ENCODE results near the gene KLF7. TPM values are rescaled to one million over a fixed set of nuclear protein-coding genes. Genes with fewer than 3 reads are reported as not detected.
A peak's percentile ranks its signal among the peaks of the same experiment; 100 is the strongest.

The KLF7 gene
- total RNA-seq, 2 experiments from 2014 or later, result 90.1 to 96.9 TPM

- no peaks in the 10 kb centered on the region for H3K27me3 ChIP-seq (ENCODE audit: control insufficient read depth in 1 of 2, insufficient read depth in 2 of 2, low read length in 2 of 2)
- intact Hi-C loops (cut with DNase I, micrococcal nuclease), result no loop called here
- no peaks in the 10 kb centered on the region for H3K27me3 Mint-ChIP-seq
- ATAC-seq (ENCODE audit: poor library complexity) (no peak), DNase-seq (no peak)
- ChIA-PET CTCF (interaction anchor here (4.8 kb wide), 1 partner anchor 25 kb away, joined by 44 read pairs; the partner anchor contains the start of gene KLF7), POLR2A (interaction anchor here (8.0 kb wide), 1 partner anchor 26 kb away, joined by 463 read pairs; the partner anchor contains the start of gene KLF7)
- peaks cover 72% of the 10 kb centered on the region for H3K4me1 Mint-ChIP-seq (ENCODE audit: low read depth)
- peaks cover 55% of the 10 kb centered on the region for H3K4me1 ChIP-seq (ENCODE audit: insufficient read depth, low read length)
- H3K9me3 ChIP-seq (ENCODE audit: control insufficient read depth in 1 of 2, insufficient read depth in 1 of 2, low read length in 2 of 2), result no peaks in the 10 kb centered on the region
- H3K36me3 Mint-ChIP-seq (ENCODE audit: low read depth), result peaks cover 19% of the 10 kb centered on the region
- no peak overlapping the region for H3K4me3 ChIP-seq (ENCODE audit: low read length)
- TF ChIP-seq CTCF (IDR thresholded peaks at IDR 0.05), result no peak
- H3K4me3 Mint-ChIP-seq, result no peak overlapping the region
- peak overlapping the region; percentile 89 for H3K27ac Mint-ChIP-seq
- H3K9me3 Mint-ChIP-seq, result no peaks in the 10 kb centered on the region
- H3K27ac ChIP-seq (ENCODE audit: low read depth in 1 of 2, low read length in 2 of 2), result peak overlapping the region in 1 of 2 donors; percentile 45
- H3K36me3 ChIP-seq (ENCODE audit: insufficient read depth, low read length), result no peaks in the 10 kb centered on the region
Observed at GRCh38 chr2:207140265-207140664, 25.5 kb downstream of the KLF7 start.

GRCh38 chr2:207139552-207139951, 26.2 kb downstream of the KLF7 start:
- ChIA-PET CTCF (no interaction called here), POLR2A (interaction anchor here (8.0 kb wide), 1 partner anchor 27 kb away, joined by 463 read pairs; the partner anchor contains the start of gene KLF7)
- DNase-seq, result no peak
- Mint-ChIP-seq H3K4me1 (ENCODE audit: low read depth) (peaks cover 72% of the 10 kb centered on the region), H3K9me3 (no peaks in the 10 kb centered on the region), H3K27ac (no peak overlapping the region), H3K36me3 (ENCODE audit: low read depth) (peaks cover 16% of the 10 kb centered on the region), H3K4me3 (no peak overlapping the region), H3K27me3 (no peaks in the 10 kb centered on the region)
- ATAC-seq (ENCODE audit: poor library complexity), result no peak
- H3K27ac ChIP-seq (ENCODE audit: low read depth in 1 of 2, low read length in 2 of 2), result no peak overlapping the region
- no peaks in the 10 kb centered on the region for H3K27me3 ChIP-seq (ENCODE audit: control insufficient read depth in 1 of 2, insufficient read depth in 2 of 2, low read length in 2 of 2)
- peaks cover 58% of the 10 kb centered on the region for H3K4me1 ChIP-seq (ENCODE audit: insufficient read depth, low read length)
- no peaks in the 10 kb centered on the region for H3K36me3 ChIP-seq (ENCODE audit: insufficient read depth, low read length)
- intact Hi-C loops (cut with DNase I, micrococcal nuclease), result loop anchor here in 1 of 2 experiments (5.0 kb wide), 1 partner anchor 333 kb away; no protein-coding TSS in a partner anchor
- H3K9me3 ChIP-seq (ENCODE audit: control insufficient read depth in 1 of 2, insufficient read depth in 1 of 2, low read length in 2 of 2), result no peaks in the 10 kb centered on the region
- no peak overlapping the region for H3K4me3 ChIP-seq (ENCODE audit: low read length)
- no peak for TF ChIP-seq CTCF (IDR thresholded peaks at IDR 0.05)

GRCh38 chr2:207138627-207139297, 27.0 kb downstream of the KLF7 start:
- Histone ChIP-seq H3K9me3 (ENCODE audit: control insufficient read depth in 1 of 2, insufficient read depth in 1 of 2, low read length in 2 of 2) (no peaks in the 10 kb centered on the region), H3K27ac (ENCODE audit: low read depth in 1 of 2, low read length in 2 of 2) (no peak overlapping the region), H3K4me1 (ENCODE audit: insufficient read depth, low read length) (peaks cover 54% of the 10 kb centered on the region), H3K4me3 (ENCODE audit: low read length) (no peak overlapping the region), H3K27me3 (ENCODE audit: control insufficient read depth in 1 of 2, insufficient read depth in 2 of 2, low read length in 2 of 2) (no peaks in the 10 kb centered on the region), H3K36me3 (ENCODE audit: insufficient read depth, low read length) (no peaks in the 10 kb centered on the region)
- Mint-ChIP-seq H3K9me3 (no peaks in the 10 kb centered on the region), H3K27me3 (no peaks in the 10 kb centered on the region), H3K27ac (no peak overlapping the region), H3K4me3 (no peak overlapping the region), H3K36me3 (ENCODE audit: low read depth) (peaks cover 16% of the 10 kb centered on the region), H3K4me1 (ENCODE audit: low read depth) (peaks cover 72% of the 10 kb centered on the region)
- TF ChIP-seq CTCF (IDR thresholded peaks at IDR 0.05), result no peak
- DNase-seq, result no peak
- ATAC-seq (ENCODE audit: poor library complexity), result no peak
- ChIA-PET POLR2A (interaction anchor here (8.0 kb wide), 1 partner anchor 27 kb away, joined by 463 read pairs; the partner anchor contains the start of gene KLF7), CTCF (no interaction called here)
- intact Hi-C loops (cut with DNase I, micrococcal nuclease), result loop anchor here in 1 of 2 experiments (5.0 kb wide), 1 partner anchor 334 kb away; no protein-coding TSS in a partner anchor
